HG02763 (cell line): ENCODE data around the gene PACS1.

ENCODE experiments used
- ATAC-seq: cut with Tn5 transposase; IDR thresholded peaks from one replicate; pipeline ENCODE4 v1.9.1; 2021; ENCODE audit warnings: mild to moderate bottlenecking, moderate library complexity; ENCODE audit not compliant: unreplicated experiment

Gene PACS1

DNA sequence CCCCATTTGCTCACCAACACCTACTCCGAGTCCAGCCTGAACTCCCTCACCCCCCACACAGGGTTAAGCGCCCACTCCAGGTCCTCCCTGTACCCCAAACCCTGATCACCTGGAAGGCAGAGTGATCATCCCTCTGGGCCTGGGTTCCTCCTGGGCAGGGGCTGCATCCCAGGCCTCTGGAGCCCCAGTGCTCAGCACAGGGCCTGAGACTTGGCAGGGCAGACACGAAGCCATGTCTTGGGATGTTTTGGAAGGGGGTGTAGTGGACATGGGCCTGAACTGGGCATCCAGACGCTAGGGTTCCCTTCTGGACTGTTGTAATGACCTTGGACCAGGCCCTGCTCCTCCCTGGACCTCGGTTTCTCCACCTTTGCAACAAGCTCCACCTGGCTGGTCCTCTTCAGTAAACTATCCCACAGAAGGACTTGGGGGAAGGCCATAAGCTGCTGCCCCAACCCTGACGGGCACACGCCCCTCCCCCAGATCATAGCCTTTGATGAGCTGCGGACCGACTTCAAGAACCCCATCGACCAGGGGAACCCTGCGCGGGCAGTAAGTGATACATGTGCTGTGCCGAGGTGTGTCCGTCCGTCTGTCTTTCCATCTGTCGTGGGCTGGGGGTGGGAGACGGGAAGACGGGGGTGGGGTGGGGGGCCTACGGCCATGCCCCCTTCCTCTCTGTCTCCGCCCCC lies 211.8 kb downstream of the PACS1 start:
- ATAC-seq: no peak

DNA sequence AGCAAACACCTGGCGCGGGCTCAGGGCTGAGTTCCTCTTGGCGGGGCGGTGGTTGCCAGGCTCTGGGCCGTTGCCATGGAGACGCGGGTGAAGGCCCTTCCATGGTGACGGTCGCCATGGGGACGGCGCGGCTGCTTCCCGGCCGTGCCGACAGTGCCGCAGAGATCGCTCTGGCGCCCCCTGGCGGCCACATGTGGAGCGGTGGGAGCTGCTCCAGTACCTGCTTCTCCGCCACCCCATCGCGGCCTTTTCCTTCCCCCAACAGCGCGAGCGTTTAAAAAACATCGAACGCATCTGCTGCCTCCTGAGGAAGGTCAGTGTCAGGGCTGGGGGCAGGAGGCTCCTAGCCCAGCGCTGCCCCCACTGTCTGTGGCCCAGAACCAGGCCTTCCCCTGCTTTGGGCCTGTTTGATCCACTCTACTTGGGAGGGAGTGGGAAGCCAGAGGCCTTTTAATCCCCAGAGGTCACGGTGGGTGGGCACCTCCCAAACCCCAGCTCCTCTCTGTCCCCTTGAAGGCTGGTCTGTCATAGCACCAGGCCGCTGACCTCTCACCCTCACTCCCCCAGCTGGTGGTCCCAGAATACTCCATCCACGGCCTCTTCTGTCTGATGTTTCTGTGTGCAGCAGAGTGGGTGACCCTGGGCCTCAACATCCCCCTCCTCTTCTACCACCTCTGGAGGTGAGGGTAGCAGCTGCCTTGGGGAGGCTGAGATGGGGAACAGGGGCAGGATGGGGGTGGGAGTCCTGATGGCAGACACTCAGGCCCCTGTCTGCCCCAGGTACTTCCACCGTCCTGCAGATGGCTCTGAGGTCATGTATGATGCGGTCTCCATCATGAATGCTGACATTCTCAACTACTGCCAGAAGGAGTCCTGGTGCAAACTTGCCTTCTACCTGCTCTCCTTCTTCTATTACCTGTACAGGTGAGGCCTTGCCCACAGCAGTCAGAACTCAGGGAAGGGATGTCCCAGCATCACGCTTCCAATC lies 212.7 kb downstream of the PACS1 start:
- peak; percentile 74 for ATAC-seq

DNA sequence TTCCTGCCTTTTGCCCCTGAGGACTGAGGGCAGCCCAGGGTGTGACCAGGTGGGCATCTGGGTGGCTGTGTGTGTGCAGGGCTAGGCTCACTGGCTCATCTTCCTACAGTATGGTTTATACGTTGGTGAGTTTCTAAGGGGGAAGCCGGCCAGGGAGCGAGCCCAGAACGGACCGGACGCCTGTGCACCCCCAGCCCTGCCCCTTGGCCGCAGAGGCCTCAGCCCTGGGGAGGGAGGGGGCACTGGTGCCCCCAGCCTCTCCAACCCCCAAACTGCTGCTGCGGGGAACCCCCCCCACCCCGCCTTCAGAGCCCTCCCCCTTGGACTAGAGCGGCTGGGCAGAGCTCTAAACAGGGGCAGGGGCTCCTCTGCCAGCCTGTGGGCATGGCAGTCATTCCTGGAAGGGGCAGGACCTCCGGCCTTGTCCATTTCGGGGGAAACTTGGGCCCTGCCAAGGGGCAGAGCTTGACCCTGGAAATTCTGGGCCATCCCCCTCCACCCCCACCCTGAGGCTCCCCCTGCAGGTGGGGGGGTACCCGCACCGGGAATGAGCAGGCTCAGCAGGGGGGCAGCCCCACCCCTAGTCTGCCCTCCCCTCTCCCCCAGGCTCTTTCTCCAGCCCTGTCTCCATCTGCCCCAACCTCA lies 213.5 kb downstream of the PACS1 start:
- ATAC-seq: no peak

DNA sequence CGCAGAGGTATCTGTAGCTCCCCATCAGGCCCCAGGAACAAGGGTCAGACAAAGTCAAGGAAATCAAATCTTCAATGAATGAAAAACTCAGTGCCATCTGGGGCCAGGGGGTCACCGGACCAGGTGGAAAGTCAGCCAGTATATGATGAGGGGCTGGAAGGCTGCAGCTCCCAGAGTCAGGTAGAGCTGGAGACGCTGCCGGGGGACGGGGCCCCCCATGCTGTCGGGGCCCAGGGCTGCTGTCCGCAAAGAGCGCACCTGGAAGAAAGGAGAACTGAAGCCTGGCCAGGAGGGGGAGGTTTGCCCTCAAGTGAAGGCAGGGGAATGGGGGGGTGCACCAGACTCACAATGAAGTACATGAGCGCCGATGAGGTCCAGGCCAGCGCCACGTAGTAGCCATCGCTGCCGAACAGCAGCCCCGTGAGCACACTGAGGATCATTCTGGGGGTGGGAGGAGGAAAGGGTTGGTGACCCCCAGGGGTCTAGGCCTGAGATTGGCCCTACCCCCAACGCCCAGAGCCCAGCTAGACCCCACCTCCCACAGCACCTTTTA lies 214.5 kb downstream of the PACS1 start:
- no peak for ATAC-seq

DNA sequence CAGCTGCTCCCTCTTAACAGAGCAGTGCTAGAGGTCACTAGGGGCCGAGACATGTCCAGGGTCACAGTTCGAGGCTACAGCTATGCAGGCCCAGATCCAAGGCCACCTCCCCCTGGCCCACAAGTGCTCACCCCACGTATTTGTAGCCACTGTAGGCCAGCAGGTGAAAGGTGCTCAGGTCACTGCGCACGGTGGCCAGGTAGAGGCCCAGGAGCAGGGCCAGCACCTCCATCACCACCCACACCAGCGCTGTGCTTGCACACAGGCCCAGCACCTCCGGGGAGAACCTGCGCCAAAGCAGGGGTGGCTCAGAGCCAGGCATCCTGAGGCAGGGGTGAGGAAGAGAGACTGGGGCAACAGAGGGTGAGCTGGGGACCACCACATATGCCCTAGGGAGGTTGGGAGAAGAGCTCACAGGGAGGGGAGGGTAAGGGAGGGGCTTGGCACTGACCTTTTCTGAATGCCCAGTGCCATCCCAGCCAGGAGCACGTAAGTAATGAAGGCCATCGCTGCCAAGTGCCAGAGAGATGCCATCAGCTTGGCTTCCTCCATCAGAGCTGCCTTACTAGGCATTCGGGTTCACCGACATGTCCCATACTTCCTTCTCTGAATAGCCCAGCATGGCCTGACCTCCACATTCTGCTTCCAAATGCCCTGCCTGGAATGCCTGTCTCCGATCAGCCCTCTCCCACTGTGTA lies 215.3 kb downstream of the PACS1 start:
- no peak for ATAC-seq

DNA sequence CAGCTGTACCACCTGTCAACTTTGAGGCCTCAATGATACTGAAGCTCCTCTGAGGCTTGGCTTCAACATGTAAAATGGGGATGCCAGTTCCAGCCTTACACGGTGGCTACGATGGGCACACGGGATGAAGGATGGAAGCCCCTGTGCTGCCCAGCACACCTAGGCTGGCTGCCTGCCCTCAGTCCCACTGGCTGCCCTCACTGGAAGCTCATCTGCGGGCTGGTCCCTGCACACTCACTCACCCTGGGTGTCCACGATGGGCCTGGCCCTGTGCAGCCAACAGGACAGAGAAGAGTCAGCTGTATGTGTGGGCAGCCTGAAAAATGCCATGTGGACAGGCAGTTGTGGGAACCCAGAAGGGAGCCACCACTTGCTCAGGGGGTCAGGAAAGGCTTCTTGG lies 216.6 kb downstream of the PACS1 start:
- ATAC-seq: no peak

DNA sequence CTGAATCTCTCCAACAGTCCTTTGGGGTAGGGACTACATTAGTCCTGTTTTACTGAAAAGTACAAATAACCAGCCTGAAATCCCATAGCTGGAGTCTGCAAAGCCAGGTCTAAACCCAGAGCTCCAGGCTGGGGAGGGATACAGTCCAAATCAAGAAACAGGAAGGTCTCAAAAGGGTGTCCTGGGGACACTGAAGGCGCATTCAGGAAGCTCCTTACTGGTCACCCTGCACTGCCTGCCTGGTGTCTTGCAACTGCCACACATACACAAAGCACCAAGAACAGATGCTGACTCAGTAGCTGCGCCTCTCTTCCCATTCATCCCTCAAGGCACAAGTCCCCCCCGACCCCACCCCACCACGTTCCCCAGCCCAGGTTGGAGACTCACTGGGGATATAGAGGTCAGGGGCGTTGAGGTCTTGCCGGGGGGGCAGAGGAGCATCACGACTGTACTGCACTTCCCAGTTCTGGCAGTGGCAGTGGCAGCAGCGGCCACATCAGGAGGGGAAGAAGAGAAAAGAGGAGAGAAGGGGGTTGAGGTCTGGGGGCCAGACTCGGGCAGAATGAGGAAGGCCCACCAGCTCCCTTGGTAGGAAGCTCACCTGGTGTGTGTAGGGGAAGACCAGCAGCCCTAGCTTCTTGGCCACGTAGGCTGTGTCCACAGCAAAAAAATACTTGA lies 217.3 kb downstream of the PACS1 start:
- ATAC-seq: no peak

DNA sequence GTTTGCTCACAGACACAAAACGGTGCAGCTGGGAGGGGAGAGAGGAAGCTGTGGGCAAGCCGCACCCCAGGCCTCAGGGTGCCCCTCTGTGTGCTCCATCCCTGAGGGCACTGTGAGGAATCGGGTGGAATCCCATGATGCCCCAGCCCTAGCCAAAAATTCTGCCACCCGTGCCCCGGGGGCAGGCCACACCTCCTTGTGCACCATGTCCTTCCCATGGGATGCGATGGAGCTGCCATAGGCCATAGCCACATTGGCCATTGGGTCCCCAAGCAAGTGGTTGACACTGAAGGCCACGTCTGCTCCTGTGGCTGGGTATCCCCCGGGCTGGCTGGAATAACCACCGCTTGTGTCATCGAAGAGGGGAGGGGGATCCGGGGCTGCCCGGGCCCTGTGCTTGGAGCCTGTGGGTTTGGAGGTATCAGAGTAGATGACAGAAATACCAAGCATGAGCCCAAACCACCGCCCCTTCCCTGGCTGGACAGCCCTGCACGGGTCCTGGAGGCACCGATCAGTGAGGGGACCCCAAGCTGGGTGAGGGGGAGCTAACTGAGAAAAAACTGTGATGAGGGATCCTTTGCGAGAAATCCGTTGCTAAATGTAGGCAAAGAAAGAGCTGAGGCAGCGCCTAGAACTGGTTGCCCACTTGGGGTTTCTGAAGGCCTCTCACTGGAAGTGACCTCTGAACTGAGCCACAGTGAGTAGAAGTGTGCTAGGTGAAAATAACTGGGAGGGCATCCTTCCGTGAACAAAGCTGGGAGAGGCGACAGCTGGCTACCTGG lies 218.0 kb downstream of the PACS1 start:
- no peak for ATAC-seq

DNA sequence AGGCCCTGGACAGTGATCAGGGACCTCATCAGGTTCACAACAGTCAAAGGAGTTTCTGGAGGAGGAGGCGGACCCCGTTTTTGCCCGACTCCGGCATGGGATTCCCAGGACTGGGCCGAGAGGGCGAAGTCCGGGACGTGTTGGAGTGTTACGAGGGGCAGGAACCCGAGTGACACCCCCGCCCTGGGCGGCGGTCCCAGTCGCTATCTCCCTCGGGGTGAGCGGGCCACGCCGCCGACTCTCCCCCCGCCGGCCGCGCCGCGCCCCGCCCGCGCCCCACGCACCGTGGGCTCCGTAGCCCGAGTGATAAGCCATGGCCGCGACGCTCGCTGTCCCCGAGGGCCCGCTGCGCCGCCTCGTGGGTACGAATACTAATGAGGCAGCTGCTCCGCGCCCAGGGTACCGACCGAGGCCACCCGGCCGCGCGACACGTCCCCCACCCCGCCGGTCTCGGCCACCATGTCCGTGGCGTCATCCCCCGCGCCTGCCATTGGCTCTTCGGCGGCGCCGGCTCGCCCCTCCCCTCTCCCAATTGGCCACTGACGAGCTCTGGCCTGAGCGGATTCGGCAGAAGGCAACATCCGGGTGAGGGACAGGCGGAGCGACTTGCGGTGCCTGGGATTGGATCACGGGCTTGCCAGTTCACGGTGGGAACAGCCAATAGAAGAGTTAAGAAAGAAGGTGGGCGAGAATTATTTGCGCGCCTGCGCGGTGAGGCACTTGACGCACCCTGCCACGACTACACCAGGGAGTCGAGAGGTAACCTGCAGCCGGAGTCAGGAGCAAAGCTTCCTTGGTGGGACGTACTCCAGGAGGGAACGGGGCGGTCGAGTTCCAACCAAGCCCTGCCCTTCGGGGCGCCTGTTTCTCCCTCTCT lies 218.8 kb downstream of the PACS1 start, which contains the start of gene YIF1A:
Gene YIF1A, minus strand, starts transcription at position 473 of the 877 bp plus-strand sequence. Its CDS starts 158 bp downstream, at position 315.
- peak; percentile 88 for ATAC-seq

DNA sequence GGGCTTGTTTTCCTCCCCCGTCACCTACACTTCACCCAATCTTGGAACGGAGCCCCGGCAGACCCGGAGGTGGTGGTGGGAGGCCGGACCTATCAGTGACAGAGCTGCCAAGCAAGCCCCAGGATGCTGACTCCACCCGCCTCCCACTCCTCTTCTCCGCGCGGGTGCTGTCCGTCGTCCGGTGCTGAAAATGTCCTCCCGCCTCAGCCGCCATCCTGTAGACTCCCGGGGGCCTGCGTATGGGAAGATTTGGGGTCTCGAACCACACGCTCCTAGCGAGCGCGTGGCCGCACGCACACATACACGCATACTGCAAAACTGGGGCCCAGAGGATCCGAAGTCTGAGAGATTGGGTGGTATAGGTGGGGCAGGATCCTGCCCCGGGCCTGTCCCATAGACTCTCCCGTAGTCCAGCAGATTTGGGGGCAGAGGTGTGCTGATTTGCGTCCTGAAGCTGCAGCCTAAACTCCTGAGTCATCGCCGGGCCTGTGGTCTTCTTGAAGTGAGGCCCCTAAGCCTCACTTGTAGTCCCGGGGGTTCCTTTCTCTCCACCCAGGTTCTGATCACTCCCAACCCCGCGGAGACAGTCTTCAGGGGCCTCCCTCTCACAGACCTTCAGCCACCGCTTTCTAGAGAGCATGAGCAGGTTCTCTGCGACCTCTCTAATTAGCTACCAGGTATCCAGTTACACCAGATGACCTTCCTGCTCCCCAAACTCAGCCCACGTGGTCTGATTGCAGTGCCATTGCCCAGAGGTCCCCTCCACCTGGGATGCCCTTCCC lies 219.7 kb downstream of the PACS1 start:
- ATAC-seq: peak; percentile 37

DNA sequence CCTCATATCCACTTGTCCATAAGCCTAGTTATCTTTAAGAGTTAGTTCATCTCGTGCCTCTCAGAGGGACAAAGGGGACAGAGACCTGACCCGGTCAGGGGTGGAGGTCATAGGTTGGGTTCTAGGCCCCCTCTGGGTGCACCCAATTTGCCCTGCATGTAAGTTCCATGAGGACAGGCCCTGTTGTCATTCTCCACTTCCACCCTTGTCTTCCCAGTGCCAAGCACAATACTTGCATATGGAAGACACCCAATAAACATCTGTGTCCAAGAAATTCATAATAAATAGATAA lies 220.2 kb downstream of the PACS1 start:
- no peak for ATAC-seq

DNA sequence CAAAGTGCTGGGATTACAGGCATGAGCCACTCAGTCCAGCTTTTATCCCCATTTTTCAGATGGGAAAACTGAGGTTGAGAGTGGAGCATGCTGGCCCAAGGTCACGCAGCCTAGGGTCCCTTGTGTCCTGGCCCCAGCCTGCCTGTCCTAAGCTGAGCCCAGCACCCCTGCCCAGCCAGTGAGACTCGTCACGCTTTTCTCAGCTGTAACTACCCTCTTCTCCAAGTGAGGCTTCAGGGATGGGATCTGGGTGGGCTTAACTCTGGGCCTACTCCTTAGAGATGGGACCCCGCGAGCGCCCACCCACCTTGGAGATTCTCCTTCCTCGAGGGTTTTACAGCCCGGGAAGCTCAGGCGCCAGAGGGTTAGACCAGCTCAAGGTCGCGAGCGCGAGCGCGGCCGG lies 221.2 kb downstream of the PACS1 start:
- ATAC-seq: no peak

DNA sequence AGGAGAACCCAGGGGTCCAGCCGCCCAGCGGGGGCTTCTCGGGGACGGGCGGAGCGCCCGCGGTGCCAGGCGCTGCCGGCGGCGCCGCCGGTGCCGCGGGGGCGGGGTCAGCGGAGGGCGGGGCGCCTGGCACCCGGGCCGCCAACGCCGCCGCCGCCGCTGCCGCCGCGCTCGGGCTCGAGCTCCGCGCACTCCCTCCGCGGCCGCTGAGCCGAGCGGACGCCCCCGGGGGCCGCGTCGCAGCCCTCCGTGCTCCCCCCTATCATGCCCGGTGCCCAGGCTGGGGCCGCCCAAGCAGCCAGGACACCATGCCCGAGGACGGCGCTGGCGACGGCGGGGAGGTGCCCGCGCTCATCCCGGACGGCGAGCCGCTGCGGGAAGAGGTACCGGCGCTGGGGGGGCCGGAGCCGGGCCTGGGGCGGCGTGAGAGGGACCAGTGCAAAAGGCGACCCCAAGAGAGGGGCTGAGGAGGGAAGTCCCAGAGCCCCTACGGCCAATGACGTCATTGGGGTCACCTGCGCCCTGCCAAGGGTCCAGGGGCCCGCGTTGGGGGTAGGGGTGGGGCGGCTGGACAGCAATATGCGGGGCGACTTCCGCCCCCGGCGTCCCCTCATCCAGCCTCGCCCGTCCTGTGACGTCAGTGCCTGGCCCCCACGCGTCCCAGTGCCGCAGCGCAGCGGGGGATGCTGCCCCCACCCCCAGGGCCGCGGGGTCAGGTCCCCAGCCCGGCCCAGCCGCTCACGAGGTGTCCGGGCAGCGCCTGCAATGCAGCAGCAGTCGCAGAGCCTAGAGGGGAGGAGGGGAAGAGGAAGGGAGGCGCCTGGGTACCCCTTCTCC lies 221.9 kb downstream of the PACS1 start, which contains the start of gene TMEM151A:
Gene TMEM151A, plus strand, starts transcription at position 189 of the 837 bp plus-strand sequence. Its CDS starts 120 bp downstream, at position 309.
- no peak for ATAC-seq

DNA sequence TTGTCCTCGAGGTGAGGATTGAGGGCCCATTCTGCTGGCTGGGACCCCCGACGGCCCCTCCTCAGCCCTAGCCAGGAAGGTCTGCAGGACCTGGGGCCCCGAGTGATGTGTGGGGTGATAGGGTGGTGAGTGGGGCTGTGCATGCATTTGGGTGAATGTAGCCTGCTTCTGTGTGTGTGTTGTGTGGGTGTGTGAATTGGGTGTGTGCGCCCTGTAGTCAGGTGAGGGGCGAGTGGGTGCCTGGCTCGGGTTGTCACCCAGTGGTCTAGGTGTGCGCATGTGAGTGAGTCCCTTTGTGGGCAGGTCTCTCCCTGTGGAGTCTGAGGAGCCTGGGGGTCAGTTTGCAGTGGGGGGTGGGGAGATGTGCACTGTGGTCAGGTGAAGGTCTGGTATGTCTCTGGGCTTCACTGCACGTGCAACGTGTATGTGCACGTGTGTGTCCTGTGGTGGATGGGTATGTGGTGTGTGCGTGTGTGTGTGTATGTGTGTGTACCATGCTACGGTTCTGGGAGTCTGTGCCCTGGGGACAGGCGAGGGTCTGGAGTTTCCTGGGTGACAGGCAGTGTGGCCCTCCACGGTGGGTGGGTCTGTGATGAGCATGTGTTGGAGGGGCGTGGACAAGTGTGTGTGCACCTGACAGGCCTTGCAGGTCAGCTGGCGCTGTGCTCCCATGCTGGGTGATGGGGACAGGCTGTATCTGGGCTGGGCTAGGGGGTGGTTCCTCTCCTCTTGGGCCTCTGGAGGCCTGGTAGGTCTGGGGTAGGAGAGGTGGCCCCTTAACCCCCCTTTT lies 222.7 kb downstream of the PACS1 start:
- no peak for ATAC-seq

DNA sequence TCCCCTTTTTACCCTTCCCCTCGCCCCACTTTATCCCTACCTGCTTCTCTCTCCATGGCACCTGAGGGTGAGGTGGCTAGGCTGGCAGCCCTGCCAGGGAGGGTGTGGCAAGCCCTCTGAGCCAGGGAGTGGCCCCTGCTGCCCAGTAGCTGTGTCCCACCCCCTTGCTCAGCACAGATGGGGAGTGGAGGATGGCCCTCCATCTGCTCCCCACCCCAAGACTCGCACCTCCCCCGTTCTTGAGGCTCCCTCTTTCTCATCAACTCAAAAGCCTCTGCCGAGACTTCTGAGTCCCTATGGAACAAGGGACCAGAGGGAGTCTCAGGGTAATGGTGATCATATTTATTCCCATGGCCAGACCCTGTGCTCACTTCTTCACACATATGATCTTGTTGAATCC lies 223.3 kb downstream of the PACS1 start:
- no peak for ATAC-seq
